Muscle layer of colon (tissue), 2 donors: ENCODE data around the gene E2F1.

Experiments used
- H3K27ac ChIP-seq: one replicate; pipeline ENCODE4 v1.7.0; 2013; ENCODE audit warnings: low read depth, mild to moderate bottlenecking, low read length, moderate library complexity
- H3K27me3 ChIP-seq, 2 donors: one replicate each; pipeline ENCODE4 v1.7.0; 2013; ENCODE audit warnings: low read length in 2 of 2, mild to moderate bottlenecking in 2 of 2; ENCODE audit not compliant: insufficient read depth in 2 of 2, control insufficient read depth in 1 of 2
- H3K36me3 ChIP-seq: one replicate; pipeline ENCODE4 v1.7.0; 2013; ENCODE audit warnings: mild to moderate bottlenecking, low read length; ENCODE audit not compliant: insufficient read depth
- H3K4me1 ChIP-seq: one replicate; pipeline ENCODE4 v1.7.0; 2013; ENCODE audit warnings: mild to moderate bottlenecking, low read length; ENCODE audit not compliant: insufficient read depth
- H3K4me3 ChIP-seq, 2 donors: one replicate each; pipeline ENCODE4 v1.7.0; 2013; ENCODE audit warnings: low read length in 2 of 2, low read depth in 1 of 2, mild to moderate bottlenecking in 1 of 2, moderate library complexity in 1 of 2
- H3K9ac ChIP-seq: one replicate; pipeline ENCODE4 v1.7.0; 2013; ENCODE audit warnings: low read length
- H3K9me3 ChIP-seq: one replicate; pipeline ENCODE4 v1.7.0; 2013; ENCODE audit warnings: mild to moderate bottlenecking, low read length
- donor health status: abdominal sarcoma.
- donor health status: Adenocarcinoma of cecum.

The E2F1 gene, protein sequence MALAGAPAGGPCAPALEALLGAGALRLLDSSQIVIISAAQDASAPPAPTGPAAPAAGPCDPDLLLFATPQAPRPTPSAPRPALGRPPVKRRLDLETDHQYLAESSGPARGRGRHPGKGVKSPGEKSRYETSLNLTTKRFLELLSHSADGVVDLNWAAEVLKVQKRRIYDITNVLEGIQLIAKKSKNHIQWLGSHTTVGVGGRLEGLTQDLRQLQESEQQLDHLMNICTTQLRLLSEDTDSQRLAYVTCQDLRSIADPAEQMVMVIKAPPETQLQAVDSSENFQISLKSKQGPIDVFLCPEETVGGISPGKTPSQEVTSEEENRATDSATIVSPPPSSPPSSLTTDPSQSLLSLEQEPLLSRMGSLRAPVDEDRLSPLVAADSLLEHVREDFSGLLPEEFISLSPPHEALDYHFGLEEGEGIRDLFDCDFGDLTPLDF

DNA sequence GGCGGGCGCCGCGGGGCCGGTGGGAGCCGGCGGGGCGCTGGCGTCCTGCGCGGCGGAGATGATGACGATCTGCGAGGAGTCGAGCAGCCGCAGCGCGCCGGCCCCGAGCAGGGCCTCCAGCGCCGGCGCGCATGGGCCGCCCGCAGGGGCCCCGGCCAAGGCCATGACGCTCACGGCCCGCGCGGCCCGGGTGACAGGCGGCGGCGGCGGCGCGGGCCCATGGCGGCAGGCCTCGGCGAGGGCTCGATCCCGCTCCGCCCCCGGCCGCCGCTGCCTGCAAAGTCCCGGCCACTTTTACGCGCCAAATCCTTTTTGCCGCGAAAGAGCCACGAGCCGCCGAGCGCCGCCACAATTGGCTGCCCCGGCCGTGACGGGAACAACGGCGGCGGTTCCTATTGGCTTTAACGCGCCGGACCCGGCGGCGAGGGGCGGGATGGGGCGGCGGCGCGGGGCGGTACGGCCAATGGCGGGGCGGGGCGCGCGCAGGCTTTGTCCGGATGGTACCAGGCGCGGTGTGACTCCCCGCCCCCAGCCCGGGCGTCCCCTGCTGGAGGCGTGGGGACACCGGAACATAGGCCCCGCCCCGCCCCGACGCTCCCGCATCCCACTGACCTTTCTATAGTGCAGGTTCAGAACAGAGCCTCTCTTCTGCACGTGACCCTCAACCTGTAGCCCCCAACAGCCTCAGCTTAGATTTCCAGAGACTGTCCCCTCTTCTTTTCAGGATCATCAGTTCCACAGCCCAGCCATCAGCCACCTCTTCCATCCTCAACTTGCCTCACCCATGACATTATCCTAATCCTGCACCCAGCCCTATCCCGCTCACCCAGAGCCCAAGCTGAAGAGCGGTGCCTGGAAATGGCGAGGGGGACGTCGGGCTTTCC, at the start of gene E2F1:
E2F1 (minus strand) TSS at position 286 of the 884 bp plus-strand sequence; CDS start at position 165, 121 bp downstream.
- H3K4me3 ChIP-seq: peak within 1 kb of the TSS; percentile 20 to 60
- H3K4me1 ChIP-seq: peaks cover 11% of the 10 kb centered on the region
- H3K27ac ChIP-seq: peak within 1 kb of the TSS; percentile 63
- H3K9ac ChIP-seq: no peak within 1 kb of the TSS
- H3K27me3 ChIP-seq: no peaks in the 10 kb centered on the region
- no peaks in the 10 kb centered on the region for H3K36me3 ChIP-seq
- H3K9me3 ChIP-seq: no peaks in the 10 kb centered on the region

DNA sequence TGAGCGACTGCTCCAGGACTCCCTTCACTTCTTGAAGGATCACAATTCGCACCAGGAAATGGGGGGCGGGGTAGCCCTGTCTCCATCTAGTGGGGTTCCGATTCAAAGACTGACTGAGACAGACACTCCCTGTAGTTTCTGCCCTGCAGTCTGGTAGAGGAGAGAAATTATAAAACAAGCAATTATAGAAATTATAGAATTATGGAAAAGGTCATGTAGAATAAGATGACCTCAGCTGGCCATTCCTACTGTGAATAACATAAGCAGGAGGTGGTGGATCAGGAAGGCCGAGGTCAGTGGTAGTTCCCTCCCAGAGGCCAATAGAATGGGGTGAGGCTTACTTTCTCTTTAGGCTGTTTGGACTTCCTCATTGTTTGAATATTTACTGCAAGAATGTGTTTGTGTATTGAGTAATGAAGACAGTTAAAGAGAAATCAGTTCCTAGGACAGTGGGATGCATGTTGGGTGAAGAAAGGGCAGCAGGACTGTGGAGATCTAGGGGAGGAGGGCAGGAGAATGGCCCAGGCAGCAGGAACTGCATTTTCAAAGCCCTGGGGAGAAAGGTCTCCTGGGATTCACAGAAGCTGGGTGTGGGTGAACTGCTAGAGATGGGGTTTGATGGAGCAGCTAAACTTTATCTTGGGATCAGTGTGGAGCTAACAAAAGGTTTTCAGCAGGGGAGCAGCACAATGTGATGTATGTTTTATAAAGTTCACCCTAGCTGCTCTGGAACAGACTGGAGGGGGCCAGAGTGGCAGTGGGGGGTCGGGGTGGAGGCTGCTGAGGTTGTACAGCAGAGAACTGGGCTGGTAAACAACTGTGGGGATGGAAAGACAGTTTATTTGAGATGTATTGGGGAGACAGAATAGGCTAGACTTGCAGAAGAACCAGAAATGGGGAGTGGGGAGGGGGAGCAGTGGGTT, 47.7 kb upstream of the E2F1 start:
- Histone ChIP-seq H3K4me3 (no peak overlapping the region), H3K36me3 (no peaks in the 10 kb centered on the region), H3K27me3 (no peaks in the 10 kb centered on the region), H3K9ac (peak overlapping the region; percentile 33), H3K4me1 (peaks cover 25% of the 10 kb centered on the region), H3K27ac (peak overlapping the region; percentile 34), H3K9me3 (peaks cover 15% of the 10 kb centered on the region)

DNA sequence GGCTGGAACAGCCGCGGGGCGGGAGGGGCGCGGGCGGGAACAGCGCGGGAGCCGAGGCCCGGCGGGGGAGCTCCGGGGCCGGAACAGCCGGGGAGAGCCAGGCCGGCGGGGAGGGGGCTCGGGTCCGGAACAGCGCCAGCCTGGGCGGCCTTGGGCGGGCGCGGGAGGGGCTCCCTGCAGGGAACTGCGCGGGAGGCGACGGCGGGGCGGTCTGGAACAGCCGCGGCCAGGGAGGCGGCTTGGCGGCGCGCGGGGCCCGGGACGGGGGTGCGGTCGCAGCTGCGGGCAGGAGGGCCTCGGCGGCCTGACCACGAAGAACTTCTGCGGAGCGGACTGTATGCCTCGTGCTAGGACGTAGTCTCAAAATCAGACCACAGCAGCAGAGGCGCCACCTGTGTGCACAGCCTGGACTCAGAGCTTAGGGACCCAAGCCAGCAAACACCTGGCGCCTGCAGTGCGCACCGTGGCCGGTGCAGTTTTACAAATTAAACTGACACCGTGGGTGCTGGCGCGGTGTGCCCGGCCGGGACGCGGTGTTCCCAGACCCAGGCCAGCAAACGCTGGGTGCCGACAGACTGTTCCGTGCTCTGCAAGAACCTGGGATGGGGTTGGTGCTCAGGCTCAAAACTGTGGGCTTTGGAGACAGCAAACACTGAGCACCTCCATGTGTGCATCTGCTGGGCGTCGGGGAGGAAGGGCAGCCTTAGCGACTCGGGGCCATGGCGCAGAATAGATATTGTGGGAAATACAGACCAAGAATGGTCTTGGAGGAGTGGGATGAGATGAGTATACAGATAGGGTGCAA, 46.2 kb upstream of the E2F1 start:
- Histone ChIP-seq H3K4me1 (peaks cover 25% of the 10 kb centered on the region), H3K27ac (peak overlapping the region; percentile 68), H3K9me3 (peaks cover 15% of the 10 kb centered on the region), H3K9ac (peak overlapping the region; percentile 61), H3K36me3 (no peaks in the 10 kb centered on the region), H3K4me3 (peak overlapping the region; percentile 74 to 83), H3K27me3 (no peaks in the 10 kb centered on the region)

DNA sequence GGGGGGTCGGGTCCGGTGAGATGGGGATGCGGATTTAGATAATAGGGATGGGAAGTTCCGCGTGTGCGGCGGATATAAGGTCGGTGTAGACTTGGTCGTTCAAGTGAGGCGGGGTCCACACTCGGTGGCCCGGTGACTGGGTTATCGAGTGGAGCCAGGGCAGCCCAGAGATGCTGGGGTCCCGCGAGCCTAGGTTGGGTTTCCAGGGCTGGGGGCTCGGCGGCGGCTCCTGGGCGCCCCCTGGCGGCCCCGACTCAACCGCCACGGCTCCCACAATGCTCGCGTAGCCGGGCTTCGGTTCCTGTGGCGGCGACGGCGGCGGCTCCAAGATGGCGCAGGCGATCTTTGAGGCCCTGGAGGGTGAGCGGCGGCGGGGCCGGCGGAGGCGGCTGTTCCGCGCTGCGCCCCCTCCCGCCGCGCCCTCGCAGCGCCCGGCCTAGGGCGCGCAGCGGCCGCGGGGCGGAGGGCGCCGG, 45.5 kb upstream of the E2F1 start, which contains the start of gene ZNF341:
ZNF341 (plus strand) TSS at position 304 of the 473 bp plus-strand sequence; CDS start at position 330, 26 bp downstream.
- H3K27ac ChIP-seq: peak within 1 kb of the TSS; percentile 92
- H3K9ac ChIP-seq: peak within 1 kb of the TSS; percentile 65
- H3K36me3 ChIP-seq: no peaks in the 10 kb centered on the region
- H3K9me3 ChIP-seq: peaks cover 14% of the 10 kb centered on the region
- peak within 1 kb of the TSS; percentile 74 to 83 for H3K4me3 ChIP-seq
- H3K27me3 ChIP-seq: no peaks in the 10 kb centered on the region
- H3K4me1 ChIP-seq: peaks cover 25% of the 10 kb centered on the region

DNA sequence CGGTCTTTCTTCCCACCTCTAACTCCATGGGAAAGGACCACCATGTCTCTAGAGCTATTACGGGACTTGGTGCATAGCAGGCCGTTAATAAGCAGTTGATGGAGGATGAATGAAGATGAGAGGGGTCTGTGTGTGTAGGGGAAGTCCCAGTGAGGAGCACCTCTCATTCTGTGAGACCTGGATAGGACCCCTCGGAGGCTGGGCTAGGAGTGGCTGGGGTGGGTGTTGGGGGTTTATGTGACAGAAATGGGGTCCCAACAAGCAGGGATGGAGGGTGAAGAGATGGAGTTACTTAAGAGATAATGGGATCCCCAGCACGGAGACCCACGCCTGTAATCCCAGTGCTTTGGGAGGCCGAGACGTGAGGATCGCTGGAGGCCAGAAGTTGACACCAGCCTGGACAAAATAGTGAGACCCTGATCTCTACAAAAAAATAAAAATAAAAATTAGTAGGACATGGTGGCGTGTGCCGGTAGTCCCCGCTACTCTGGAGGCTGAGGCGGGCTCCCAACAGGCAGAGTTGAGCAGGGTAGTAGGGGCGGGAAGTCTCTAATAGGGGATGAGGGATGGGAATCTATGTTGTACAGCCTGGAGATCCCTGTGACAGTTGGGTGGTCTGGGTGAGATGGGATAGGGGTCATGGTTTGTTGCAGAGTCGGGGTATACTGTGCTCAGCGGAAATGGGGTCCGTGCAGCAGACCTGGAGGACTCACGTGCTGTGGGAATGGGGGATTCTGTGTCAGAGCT, 44.9 kb upstream of the E2F1 start:
- H3K27me3 ChIP-seq: no peaks in the 10 kb centered on the region
- peak overlapping the region; percentile 92 for H3K27ac ChIP-seq

DNA sequence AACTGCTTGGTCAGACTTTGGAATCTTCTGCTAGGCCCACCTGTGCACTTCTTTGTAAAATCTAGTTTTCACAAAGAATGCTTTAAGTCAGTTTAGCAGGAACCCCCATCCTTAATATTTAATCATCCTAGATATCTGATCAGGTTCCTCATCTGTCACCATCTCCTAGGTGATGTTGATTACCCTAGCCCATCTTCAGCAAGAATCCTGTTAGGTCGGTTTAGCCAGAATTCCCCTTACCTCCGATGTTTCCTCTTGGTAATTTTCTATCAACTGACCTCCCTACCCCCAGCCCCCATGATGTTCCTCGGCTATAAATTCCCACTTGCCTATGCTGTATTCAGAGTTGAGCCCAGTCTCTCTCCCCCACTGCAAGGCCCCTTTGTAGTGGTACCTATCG, 42.9 kb upstream of the E2F1 start:
- H3K4me1 ChIP-seq: peaks cover 21% of the 10 kb centered on the region
- H3K27ac ChIP-seq: no peak overlapping the region

More for the DNA sequence above, 44.9 kb upstream of the E2F1 start:
- Histone ChIP-seq H3K9ac (peak overlapping the region; percentile 65), H3K4me1 (peaks cover 25% of the 10 kb centered on the region), H3K36me3 (no peaks in the 10 kb centered on the region), H3K9me3 (peaks cover 8% of the 10 kb centered on the region), H3K4me3 (peak overlapping the region; percentile 71 to 83)

DNA sequence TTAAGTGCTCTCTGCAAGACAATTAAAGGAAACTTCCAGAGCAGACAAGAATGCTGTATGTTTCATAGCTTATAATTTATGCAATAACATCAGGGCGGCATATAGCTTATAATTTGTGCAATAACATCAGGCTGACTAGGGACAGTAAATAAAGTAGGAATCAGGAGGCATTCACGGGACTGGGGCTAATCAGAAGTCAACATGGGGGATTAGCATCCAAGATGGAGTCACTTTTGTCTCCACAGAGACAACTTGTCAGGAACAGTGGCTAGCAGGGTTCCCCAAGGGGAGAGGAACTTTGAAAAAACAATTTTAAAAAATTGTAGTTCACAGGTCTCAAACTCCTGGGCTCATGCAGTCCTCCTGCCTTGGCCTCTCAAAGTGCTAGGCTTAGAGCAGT, 42.3 kb upstream of the E2F1 start:
- H3K4me3 ChIP-seq: no peak overlapping the region
- H3K4me1 ChIP-seq: peaks cover 15% of the 10 kb centered on the region
- H3K9ac ChIP-seq: no peak overlapping the region
- H3K27ac ChIP-seq: no peak overlapping the region
- H3K36me3 ChIP-seq: no peaks in the 10 kb centered on the region
- H3K27me3 ChIP-seq: no peaks in the 10 kb centered on the region
- no peaks in the 10 kb centered on the region for H3K9me3 ChIP-seq

More for the DNA sequence above, 42.9 kb upstream of the E2F1 start:
- Histone ChIP-seq H3K9me3 (no peaks in the 10 kb centered on the region), H3K36me3 (no peaks in the 10 kb centered on the region), H3K27me3 (no peaks in the 10 kb centered on the region), H3K4me3 (no peak overlapping the region), H3K9ac (no peak overlapping the region)

DNA sequence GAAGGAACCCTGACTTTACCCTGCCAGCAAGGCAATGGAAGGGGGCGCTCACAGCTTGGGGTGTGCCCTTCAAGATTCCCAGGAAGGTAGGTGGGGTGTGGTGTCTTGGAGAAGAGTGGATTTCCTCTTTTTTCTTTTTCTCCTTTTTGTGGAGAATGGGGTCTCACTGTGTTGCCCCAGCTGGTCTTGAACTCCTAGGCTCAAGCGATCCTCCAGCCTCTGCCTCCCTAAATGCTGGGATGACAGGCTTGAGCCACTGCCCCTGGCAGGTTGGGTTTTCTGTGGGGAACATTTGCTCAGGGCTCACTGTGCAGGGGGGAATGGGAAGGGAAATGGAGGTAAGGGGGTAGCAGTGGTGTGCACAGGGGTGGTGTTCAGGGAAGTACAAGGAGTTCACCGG, 41.6 kb upstream of the E2F1 start:
- Histone ChIP-seq H3K4me1 (peaks cover 13% of the 10 kb centered on the region), H3K9me3 (no peaks in the 10 kb centered on the region), H3K27ac (no peak overlapping the region), H3K4me3 (no peak overlapping the region), H3K36me3 (no peaks in the 10 kb centered on the region), H3K27me3 (no peaks in the 10 kb centered on the region), H3K9ac (no peak overlapping the region)

DNA sequence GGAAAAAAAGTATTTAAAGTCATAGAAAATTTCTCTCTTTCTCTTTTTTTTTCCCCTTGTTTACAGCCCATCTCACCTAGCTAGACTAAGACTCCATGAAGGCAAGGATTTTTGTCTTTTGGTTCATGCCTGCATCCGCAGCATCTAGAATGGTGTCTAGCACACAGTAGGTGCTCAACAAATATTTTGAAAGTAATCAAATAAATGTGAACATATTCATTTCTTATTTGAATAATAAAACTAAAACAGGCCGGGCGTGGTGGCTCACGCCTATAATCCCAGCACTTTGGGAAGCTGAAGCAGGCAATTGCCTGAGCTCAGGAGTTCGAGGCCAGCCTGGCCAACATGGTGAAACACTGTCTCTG, 40.9 kb upstream of the E2F1 start:
- Histone ChIP-seq H3K4me1 (peaks cover 8% of the 10 kb centered on the region), H3K27me3 (no peaks in the 10 kb centered on the region), H3K27ac (no peak overlapping the region), H3K4me3 (no peak overlapping the region), H3K9ac (no peak overlapping the region), H3K9me3 (no peaks in the 10 kb centered on the region), H3K36me3 (no peaks in the 10 kb centered on the region)
